SKM-1 treated with dmso at 0.1 percent for 144 hours (cell line): Measurements from ENCODE around the gene PRKCZ.

Source experiments
- DNase-seq: peaks from one replicate; lab custom pipeline; 2025; ENCODE audit not compliant: unreplicated experiment; lab: John Stamatoyannopoulos, UW

Gene PRKCZ

GRCh38 chr1:2061065-2061778, 11.0 kb downstream of the PRKCZ start:
- no peak for DNase-seq

GRCh38 chr1:2065699-2066098, 15.5 kb downstream of the PRKCZ start:
- no peak for DNase-seq

GRCh38 chr1:2067393-2067792, 17.2 kb downstream of the PRKCZ start:
- no peak for DNase-seq

GRCh38 chr1:2067981-2068380, 17.8 kb downstream of the PRKCZ start:
- no peak for DNase-seq

- no peak for DNase-seq
These were observed 18.7 kb downstream of the PRKCZ start for GRCh38 chr1:2068951-2069350.

GRCh38 chr1:2070016-2070415, 19.8 kb downstream of the PRKCZ start:
- no peak for DNase-seq

- no peak for DNase-seq
These were observed 20.8 kb downstream of the PRKCZ start for GRCh38 chr1:2070800-2071530.

GRCh38 chr1:2072109-2072806, 22.0 kb downstream of the PRKCZ start:
- no peak for DNase-seq

GRCh38 chr1:2072891-2073290, 22.7 kb downstream of the PRKCZ start:
- DNase-seq = no peak

- DNase-seq = no peak
These were observed 23.4 kb downstream of the PRKCZ start for GRCh38 chr1:2073382-2074230.

GRCh38 chr1:2074396-2074795, 24.2 kb downstream of the PRKCZ start:
- DNase-seq = no peak

GRCh38 chr1:2074944-2075740, 24.9 kb downstream of the PRKCZ start:
- no peak for DNase-seq

- no peak for DNase-seq
These were observed 26.6 kb downstream of the PRKCZ start for GRCh38 chr1:2076826-2077225.

- DNase-seq = no peak
These were observed 28.0 kb downstream of the PRKCZ start for GRCh38 chr1:2078170-2078569.

- no peak for DNase-seq
These were observed 29.3 kb downstream of the PRKCZ start for GRCh38 chr1:2079396-2080085.

GRCh38 chr1:2080140-2080539, 29.9 kb downstream of the PRKCZ start:
- no peak for DNase-seq

GRCh38 chr1:2080884-2081283, 30.7 kb downstream of the PRKCZ start:
- DNase-seq = no peak

GRCh38 chr1:2081326-2081885, 31.2 kb downstream of the PRKCZ start:
- DNase-seq = no peak

GRCh38 chr1:2082064-2082463, 31.9 kb downstream of the PRKCZ start:
- no peak for DNase-seq
